SK-N-SH treated with all-trans-retinoic acid at 6 μM for 48 hours (cell line): ENCODE results near the gene ANO6.

Source experiments
- ATAC-seq: fragments of 200-7000 bp; cut with Tn5 transposase; 3 replicates; pipeline ENCODE4 v1.9.1; 2020; ENCODE audit warnings: mild to moderate bottlenecking, moderate library complexity
- BACH2 ChIP-seq: fragments of 250-450 bp; sonication (Bioruptor Pico); IDR thresholded peaks from 2 replicates; pipeline ENCODE4 v1.9.0; 2021; ENCODE audit warnings: mild to moderate bottlenecking, borderline replicate concordance
- CREB5 ChIP-seq: fragments of 250-450 bp; sonication (Bioruptor Pico); IDR thresholded peaks from 2 replicates; pipeline ENCODE4 v1.5.1; 2020; ENCODE audit warnings: low read depth, mild to moderate bottlenecking, moderate library complexity
- CSRNP3 ChIP-seq: fragments of 250-450 bp; sonication (Bioruptor Pico); IDR thresholded peaks from 2 replicates; pipeline ENCODE4 v1.5.1; 2021; ENCODE audit warnings: mild to moderate bottlenecking, moderate library complexity
- ESRRG ChIP-seq: fragments of 250-450 bp; sonication (Bioruptor Pico); IDR thresholded peaks from 2 replicates; pipeline ENCODE4 v1.6.1; 2021; ENCODE audit warnings: mild to moderate bottlenecking
- GLIS3 ChIP-seq: fragments of 250-450 bp; sonication (Bioruptor Pico); IDR thresholded peaks from 2 replicates; pipeline ENCODE4 v1.5.0; 2020; ENCODE audit warnings: mild to moderate bottlenecking, moderate library complexity
- ISL1 ChIP-seq: fragments of 250-450 bp; sonication (Bioruptor Pico); IDR thresholded peaks from 2 replicates; pipeline ENCODE4 v2.1.2; 2022; ENCODE audit warnings: mild to moderate bottlenecking, moderate library complexity
- OSR1 ChIP-seq: fragments of 250-450 bp; sonication (Bioruptor Pico); IDR thresholded peaks from 2 replicates; pipeline ENCODE4 v1.8.0; 2022; ENCODE audit warnings: moderate library complexity, mild to moderate bottlenecking, inconsistent platforms
- PATZ1 ChIP-seq: fragments of 250-450 bp; sonication (Bioruptor Pico); IDR thresholded peaks from 2 replicates; pipeline ENCODE4 v1.8.0; 2020; ENCODE audit warnings: mild to moderate bottlenecking, moderate library complexity, borderline replicate concordance
- POU6F1 ChIP-seq: fragments of 250-450 bp; sonication (Bioruptor Pico); IDR thresholded peaks from 2 replicates; pipeline ENCODE4 v1.8.0; 2021; ENCODE audit warnings: low read depth, mild to moderate bottlenecking, moderate library complexity, borderline replicate concordance
- PPARA ChIP-seq: fragments of 250-450 bp; sonication (Bioruptor Pico); IDR thresholded peaks from 2 replicates; pipeline ENCODE4 v1.5.0; 2020; ENCODE audit warnings: mild to moderate bottlenecking, borderline replicate concordance
- RARB ChIP-seq: fragments of 250-450 bp; sonication (Bioruptor Pico); IDR thresholded peaks from 2 replicates; pipeline ENCODE4 v1.8.0; 2021; ENCODE audit warnings: mild to moderate bottlenecking, moderate library complexity
- SNAI2 ChIP-seq: fragments of 250-450 bp; sonication (Bioruptor Pico); IDR thresholded peaks from 2 replicates; pipeline ENCODE4 v1.5.0; 2020; ENCODE audit warnings: mild to moderate bottlenecking, moderate library complexity
- TCF4 ChIP-seq: fragments of 250-450 bp; sonication (Bioruptor Pico); IDR thresholded peaks from 2 replicates; pipeline ENCODE4 v1.8.0; 2021; ENCODE audit warnings: mild to moderate bottlenecking, moderate library complexity, borderline replicate concordance
- TOX ChIP-seq: fragments of 250-450 bp; sonication (Bioruptor Pico); IDR thresholded peaks from 2 replicates; pipeline ENCODE4 v1.8.0; 2021; ENCODE audit warnings: mild to moderate bottlenecking, moderate library complexity, borderline replicate concordance
- ZC3H10 ChIP-seq: fragments of 250-450 bp; sonication (Bioruptor Pico); IDR thresholded peaks from 2 replicates; pipeline ENCODE4 v1.5.1; 2021; ENCODE audit warnings: mild to moderate bottlenecking, moderate library complexity
- ZFP3 ChIP-seq: fragments of 250-450 bp; sonication (Bioruptor Pico); IDR thresholded peaks from 2 replicates; pipeline ENCODE4 v1.5.0; 2020; ENCODE audit warnings: mild to moderate bottlenecking, moderate library complexity
- ZNF70 ChIP-seq: fragments of 450-650 bp; formaldehyde crosslinking; IDR thresholded peaks from 2 replicates; pipeline ENCODE4 v1.5.0; 2020; ENCODE audit warnings: mild to moderate bottlenecking, moderate library complexity
- ZNF8 ChIP-seq: fragments of 450-650 bp; formaldehyde crosslinking; IDR thresholded peaks from 2 replicates; pipeline ENCODE4 v1.5.0; 2020; ENCODE audit warnings: mild to moderate bottlenecking, moderate library complexity

ANO6 gene

GRCh38 chr12:45408729-45409114 is 192.8 kb downstream of the ANO6 start (continued):
- TF ChIP-seq OSR1 (CRISPR knock-in tag) (no peak), TCF4 (CRISPR knock-in tag) (no peak), BACH2 (CRISPR knock-in tag) (no peak), POU6F1 (CRISPR knock-in tag) (no peak), RARB (CRISPR knock-in tag) (no peak)

GRCh38 chr12:45409966-45410365 is 194.1 kb downstream of the ANO6 start:
- TF ChIP-seq ZNF8 (CRISPR knock-in tag) (no peak), CREB5 (no peak), GLIS3 (no peak), ISL1 (CRISPR knock-in tag) (no peak), OSR1 (CRISPR knock-in tag) (no peak), ZNF70 (no peak), SNAI2 (CRISPR knock-in tag) (no peak), PPARA (CRISPR knock-in tag) (no peak), TCF4 (CRISPR knock-in tag) (no peak), ESRRG (CRISPR knock-in tag) (no peak), ZC3H10 (CRISPR knock-in tag) (no peak), POU6F1 (CRISPR knock-in tag) (no peak), RARB (CRISPR knock-in tag) (no peak), ZFP3 (CRISPR knock-in tag) (no peak), PATZ1 (CRISPR knock-in tag) (no peak)
- peak; percentile 78 for ATAC-seq

GRCh38 chr12:45411626-45412025 is 195.7 kb downstream of the ANO6 start:
- TF ChIP-seq ZNF70 (no peak), GLIS3 (no peak), TOX (CRISPR knock-in tag) (no peak), POU6F1 (CRISPR knock-in tag) (no peak), CSRNP3 (CRISPR knock-in tag) (no peak), ISL1 (CRISPR knock-in tag) (no peak), ZC3H10 (CRISPR knock-in tag) (no peak), TCF4 (CRISPR knock-in tag) (no peak), SNAI2 (CRISPR knock-in tag) (no peak)
- ATAC-seq, result no peak

GRCh38 chr12:45415393-45415817 is 199.5 kb downstream of the ANO6 start:
- TF ChIP-seq ESRRG (CRISPR knock-in tag) (no peak), ZFP3 (CRISPR knock-in tag) (0 out of 2 replicates have a peak, but pooled peaks have one; percentile 40)

More at GRCh38 chr12:45415393-45415817, 199.5 kb downstream of the ANO6 start:
- peak; percentile 100 for ATAC-seq
